ENCODE measurements around the gene SH3PXD2B. TPM values are rescaled to one million over a fixed set of nuclear protein-coding genes. Genes with fewer than 3 reads are reported as not detected.

SH3PXD2B gene
- total RNA-seq, 1 experiment from 2014 or later: 47.7 TPM

DNA sequence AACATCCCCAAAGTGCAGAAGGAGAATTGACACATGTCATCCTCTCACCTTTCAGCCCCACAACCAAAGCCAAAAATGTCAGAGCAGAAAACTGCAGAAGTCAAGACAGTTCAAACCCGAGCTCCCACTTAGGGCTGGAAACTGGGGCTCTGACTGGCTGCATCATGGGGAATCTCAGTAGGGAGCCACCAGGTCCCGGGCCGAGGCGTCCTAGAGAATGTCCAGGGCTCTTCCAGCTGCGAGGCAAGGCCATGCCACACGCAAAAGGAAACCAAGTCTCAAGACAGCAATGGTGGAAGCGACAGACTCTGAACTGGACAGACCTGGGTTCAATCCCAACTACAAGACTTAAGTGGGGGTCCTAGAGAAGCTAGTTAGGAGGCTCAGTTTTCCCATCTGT is 13.8 kb downstream of the SH3PXD2B start:
- Histone ChIP-seq H3K36me3 (replicated peaks; ENCODE audit: control insufficient read depth, insufficient read depth, low read length) (peaks cover 5% of the 10 kb centered on the region), H3K27me3 (ENCODE audit: control insufficient read depth, insufficient read depth, low read length) (no peaks in the 10 kb centered on the region), H3K4me3 (ENCODE audit: insufficient read depth, low read depth, low read length) (no peak overlapping the region)
- no peak for DNase-seq

DNA sequence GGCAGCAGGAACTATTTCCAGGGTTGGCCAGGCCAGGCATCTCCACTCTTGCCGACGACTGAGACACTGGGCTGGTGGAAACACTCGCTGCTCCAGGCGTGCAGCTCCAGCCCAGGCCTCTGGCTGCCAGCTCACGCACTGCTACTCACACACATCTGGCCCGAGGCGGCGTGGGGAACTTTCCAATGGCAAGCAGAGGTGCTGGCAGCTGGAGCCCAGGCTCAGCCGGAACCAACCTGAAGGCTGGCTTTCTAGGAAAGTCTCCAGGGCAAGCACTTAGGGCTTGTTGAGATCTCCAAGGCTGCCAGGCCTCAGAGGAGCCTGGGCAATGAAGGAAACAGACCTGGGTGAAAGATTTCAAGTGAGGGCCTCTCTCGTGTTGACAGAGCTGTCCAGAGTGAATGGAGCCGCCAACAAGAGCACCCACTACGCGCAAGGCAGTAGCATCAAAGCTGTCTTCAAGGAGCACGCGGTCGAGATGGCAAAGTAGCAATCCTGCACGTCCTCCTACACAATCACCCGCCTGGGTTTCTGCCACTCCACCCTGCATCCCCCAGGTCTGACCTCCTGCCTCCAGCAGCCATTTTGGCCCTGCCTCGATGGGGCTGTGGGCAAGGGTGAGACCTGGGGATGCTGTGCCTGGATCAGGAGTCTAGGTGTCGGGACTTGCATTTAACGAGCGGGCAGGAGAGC is 14.4 kb downstream of the SH3PXD2B start:
- Histone ChIP-seq H3K4me3 (ENCODE audit: insufficient read depth, low read depth, low read length) (no peak overlapping the region), H3K27me3 (ENCODE audit: control insufficient read depth, insufficient read depth, low read length) (no peaks in the 10 kb centered on the region), H3K36me3 (replicated peaks; ENCODE audit: control insufficient read depth, insufficient read depth, low read length) (peaks cover 5% of the 10 kb centered on the region)
- DNase-seq: no peak

DNA sequence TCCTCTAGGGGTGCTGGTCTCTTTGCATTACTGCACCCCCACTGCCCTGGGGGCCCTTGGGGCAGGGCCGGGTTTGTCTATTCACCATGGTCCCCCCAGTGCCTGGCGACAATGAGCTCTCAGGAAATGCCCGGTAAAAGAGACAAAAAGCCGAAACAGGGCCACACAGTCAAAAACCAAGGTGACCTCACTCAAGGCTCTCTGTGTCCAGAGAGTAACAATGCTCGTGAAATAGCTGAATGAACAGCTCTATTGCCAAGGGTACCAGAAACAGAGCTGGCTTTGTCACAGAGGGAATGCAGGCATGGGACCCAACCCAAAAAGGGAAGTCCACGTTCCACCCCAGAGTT is 16.0 kb downstream of the SH3PXD2B start:
- no peak overlapping the region for H3K4me3 ChIP-seq (ENCODE audit: insufficient read depth, low read depth, low read length)
- no peaks in the 10 kb centered on the region for H3K27me3 ChIP-seq (ENCODE audit: control insufficient read depth, insufficient read depth, low read length)
- peaks cover 5% of the 10 kb centered on the region for H3K36me3 ChIP-seq (replicated peaks; ENCODE audit: control insufficient read depth, insufficient read depth, low read length)
- DNase-seq: no peak

DNA sequence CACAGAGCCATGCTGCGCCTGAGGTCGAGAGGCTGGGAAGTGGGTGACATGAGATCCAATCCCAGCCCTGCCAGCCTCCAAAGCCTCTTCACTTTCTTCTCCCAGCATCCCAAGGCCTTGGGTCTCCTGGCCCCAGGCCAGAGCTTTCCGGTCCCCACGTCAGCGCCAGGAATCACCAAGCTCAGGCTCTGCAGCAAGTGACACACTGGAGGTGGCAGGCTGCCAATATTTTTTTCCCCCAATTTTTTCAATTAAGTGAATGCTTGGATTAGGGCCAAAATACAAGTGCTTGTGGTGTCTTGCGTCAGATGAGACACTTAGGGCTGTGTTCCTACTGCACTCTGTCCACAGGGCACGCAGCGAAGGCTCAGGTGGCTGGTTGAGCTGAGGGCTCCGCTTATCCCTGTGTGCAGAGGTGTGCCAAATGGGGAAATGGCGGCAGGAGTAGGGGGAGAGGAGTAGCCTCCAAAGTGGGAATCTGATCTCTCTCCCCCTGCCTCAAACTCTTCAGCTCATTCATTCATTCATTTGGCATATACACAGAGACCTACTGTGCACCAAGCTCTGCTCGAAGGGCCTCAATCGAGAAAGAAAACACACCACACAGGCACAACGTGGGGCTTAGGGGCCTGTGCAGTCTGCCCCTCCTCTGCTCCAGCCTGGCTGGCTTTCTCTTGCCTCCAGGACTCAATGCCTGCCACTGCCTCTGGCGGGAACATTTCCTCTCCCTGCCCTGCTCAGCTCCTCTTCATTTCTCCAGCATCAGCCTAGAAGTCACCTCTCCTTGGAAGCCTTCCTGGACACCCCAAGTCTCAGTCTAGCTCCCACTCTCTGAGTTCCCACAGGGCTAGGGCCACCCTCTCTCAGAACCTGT is 16.6 kb downstream of the SH3PXD2B start:
- H3K4me3 ChIP-seq (ENCODE audit: insufficient read depth, low read depth, low read length): no peak overlapping the region
- H3K36me3 ChIP-seq (replicated peaks; ENCODE audit: control insufficient read depth, insufficient read depth, low read length): peaks cover 5% of the 10 kb centered on the region
- H3K27me3 ChIP-seq (ENCODE audit: control insufficient read depth, insufficient read depth, low read length): no peaks in the 10 kb centered on the region
- no peak for DNase-seq

DNA sequence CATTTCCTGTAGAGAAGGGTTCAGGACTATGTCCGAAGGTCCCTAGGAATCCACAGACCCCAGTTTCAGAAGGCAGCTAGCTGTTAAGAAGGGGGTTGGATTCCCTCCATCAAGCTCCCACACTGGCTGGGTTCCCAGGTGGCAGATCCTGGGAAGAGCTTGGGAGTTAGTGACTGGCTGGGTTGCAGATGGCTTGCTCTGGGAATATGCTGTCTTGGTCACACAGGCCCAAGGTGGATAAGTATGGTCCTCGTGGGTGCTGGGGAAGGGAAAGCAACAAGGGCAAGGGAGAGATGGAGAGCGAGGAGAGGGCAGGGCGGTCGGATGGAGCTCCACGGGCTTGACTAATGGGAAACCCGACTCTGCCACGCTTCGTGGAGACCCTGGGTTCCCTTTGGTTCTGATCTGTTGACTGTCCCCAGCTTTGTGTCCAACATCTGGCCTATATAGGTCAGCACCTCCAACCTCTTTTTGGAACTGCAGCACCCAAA is 17.4 kb downstream of the SH3PXD2B start:
- no peak overlapping the region for H3K4me3 ChIP-seq (ENCODE audit: insufficient read depth, low read depth, low read length)
- H3K36me3 ChIP-seq (replicated peaks; ENCODE audit: control insufficient read depth, insufficient read depth, low read length): peaks cover 5% of the 10 kb centered on the region
- DNase-seq: no peak
- H3K27me3 ChIP-seq (ENCODE audit: control insufficient read depth, insufficient read depth, low read length): no peaks in the 10 kb centered on the region

DNA sequence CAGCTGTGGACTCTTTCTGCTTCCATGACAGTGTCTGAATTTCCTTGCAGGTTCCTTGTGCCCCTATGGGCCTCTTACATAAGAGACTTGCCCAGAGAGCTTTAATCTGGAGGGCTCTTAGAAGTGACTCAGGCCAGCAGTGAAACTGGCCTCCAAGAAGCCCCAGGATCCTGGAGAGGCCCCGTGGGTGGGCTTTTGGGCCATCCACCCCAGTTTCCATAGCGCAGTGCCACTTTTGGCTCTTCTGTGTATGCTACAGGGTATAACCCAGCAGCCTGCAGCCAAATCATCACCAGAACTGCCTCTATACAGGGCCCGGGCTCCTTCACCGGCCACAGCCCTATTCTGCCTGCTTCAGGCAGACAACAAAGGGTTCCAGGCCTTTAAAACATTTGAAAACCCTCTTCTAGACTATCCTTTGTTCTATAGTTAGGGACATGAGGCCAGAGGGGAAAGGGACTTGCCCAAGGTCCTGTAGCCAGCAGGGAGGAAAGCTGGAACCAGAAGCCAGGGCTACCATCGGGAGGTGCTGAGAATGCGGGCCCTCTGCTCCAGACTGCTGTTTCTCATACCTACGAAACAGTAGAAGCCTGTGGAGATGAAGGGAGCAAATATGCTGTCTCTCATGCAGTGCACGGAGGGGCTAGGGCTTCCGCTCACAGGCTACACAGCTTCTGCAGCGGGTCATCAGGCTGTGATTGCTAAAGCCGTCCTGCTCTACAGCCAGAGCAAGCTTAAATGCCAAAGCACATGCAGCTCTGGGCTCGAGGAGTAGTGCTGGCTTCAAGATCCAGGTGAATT is 18.0 kb downstream of the SH3PXD2B start:
- H3K36me3 ChIP-seq (replicated peaks; ENCODE audit: control insufficient read depth, insufficient read depth, low read length): peaks cover 5% of the 10 kb centered on the region
- DNase-seq: no peak
- H3K4me3 ChIP-seq (ENCODE audit: insufficient read depth, low read depth, low read length): no peak overlapping the region
- H3K27me3 ChIP-seq (ENCODE audit: control insufficient read depth, insufficient read depth, low read length): no peaks in the 10 kb centered on the region

DNA sequence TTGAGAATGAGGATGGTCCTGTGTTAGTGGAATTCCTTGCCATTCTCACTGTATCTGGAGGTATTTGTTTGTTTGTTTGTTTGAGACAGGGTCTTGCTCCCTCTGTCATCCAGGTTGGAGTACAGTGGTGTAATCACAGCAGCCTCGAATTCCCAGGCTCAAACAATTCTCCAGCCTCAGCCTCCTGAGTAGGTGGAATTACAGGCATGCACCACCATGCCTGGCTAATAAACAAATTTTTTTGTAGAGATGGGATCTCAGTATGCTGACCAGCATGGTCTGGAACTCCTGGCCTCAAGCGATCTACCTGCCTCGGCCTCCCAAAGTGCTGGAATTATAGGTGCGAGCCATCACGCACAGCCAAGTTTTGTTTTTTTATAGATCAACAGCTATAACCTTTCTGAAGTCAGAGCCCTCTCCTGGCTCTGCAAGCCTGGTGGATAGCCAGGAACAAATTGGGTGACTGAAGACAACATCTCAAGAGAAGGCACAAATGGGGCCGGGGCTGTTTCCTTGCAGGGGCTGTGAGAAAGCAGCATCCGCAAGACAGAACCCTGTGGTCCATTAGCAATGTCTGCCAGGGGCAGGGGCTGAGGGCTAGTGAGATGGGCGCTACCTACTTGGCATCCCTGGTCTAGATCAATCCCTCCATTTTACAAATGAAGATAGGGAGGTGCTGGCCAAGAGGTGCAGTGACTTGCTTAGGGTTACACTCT is 18.8 kb downstream of the SH3PXD2B start:
- H3K4me3 ChIP-seq (ENCODE audit: insufficient read depth, low read depth, low read length): no peak overlapping the region
- peaks cover 5% of the 10 kb centered on the region for H3K36me3 ChIP-seq (replicated peaks; ENCODE audit: control insufficient read depth, insufficient read depth, low read length)
- no peaks in the 10 kb centered on the region for H3K27me3 ChIP-seq (ENCODE audit: control insufficient read depth, insufficient read depth, low read length)
- DNase-seq: no peak

DNA sequence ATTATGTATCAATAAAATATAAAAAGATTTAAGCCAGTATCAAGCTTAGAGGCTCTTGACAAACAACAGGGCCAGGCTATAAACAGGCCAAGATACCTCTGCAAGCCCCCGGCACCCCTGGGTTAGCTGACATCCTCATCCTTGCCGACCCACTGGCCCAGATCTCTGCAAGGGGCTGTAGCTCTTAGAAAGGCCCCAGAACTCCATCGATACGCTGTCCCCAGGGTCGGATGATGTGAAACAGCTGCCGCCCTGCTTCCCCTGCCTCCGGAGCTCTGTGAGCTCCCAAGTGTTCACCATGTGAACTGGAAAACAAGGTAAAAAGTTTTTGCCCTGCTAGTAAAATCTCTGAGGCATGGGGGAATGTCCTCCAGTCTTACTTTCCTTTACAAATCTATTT is 20.1 kb downstream of the SH3PXD2B start:
- Histone ChIP-seq H3K27me3 (ENCODE audit: control insufficient read depth, insufficient read depth, low read length) (no peaks in the 10 kb centered on the region), H3K4me3 (ENCODE audit: insufficient read depth, low read depth, low read length) (no peak overlapping the region), H3K36me3 (replicated peaks; ENCODE audit: control insufficient read depth, insufficient read depth, low read length) (peaks cover 5% of the 10 kb centered on the region)
- no peak for DNase-seq

DNA sequence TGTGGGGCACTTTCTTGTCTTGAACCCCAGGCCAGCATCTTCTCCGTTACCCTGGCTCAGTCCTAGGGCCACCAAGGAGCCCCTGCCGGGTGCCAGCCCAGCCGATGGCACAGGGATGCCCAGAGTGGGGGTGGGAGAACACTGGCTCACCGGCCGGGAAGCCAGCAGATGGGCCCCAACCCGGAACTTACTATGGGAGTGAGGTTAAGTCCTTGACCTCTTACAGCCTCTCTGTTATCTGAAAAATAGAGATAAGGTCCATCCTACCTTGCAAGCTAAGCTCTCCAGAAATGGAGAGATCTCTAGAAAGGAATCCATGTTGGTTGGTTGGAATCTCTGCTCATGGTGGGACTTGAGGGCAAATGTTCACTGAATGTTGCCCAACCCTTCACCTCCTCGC is 20.8 kb downstream of the SH3PXD2B start:
- Histone ChIP-seq H3K36me3 (replicated peaks; ENCODE audit: control insufficient read depth, insufficient read depth, low read length) (peaks cover 5% of the 10 kb centered on the region), H3K4me3 (ENCODE audit: insufficient read depth, low read depth, low read length) (no peak overlapping the region), H3K27me3 (ENCODE audit: control insufficient read depth, insufficient read depth, low read length) (no peaks in the 10 kb centered on the region)
- DNase-seq: no peak

DNA sequence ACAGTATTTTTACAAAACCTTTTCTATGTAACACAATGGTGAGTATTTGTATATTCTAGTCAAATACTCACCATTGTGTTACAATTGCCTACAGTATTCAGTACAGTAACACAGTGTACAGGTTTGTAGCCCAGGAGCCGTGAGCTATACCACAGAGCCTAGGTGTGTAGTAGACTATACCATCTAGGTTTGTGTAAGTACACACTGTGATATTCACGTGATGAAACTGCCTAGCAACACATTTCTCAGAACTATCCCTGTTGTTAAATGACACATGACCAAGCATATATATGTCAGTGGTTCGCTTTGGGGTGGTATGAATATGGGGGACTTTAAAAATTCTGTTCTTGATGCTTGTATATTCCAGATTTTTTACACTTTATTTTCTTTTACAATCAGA is 21.3 kb downstream of the SH3PXD2B start:
- peaks cover 5% of the 10 kb centered on the region for H3K36me3 ChIP-seq (replicated peaks; ENCODE audit: control insufficient read depth, insufficient read depth, low read length)
- no peak overlapping the region for H3K4me3 ChIP-seq (ENCODE audit: insufficient read depth, low read depth, low read length)
- no peaks in the 10 kb centered on the region for H3K27me3 ChIP-seq (ENCODE audit: control insufficient read depth, insufficient read depth, low read length)
- no peak for DNase-seq

DNA sequence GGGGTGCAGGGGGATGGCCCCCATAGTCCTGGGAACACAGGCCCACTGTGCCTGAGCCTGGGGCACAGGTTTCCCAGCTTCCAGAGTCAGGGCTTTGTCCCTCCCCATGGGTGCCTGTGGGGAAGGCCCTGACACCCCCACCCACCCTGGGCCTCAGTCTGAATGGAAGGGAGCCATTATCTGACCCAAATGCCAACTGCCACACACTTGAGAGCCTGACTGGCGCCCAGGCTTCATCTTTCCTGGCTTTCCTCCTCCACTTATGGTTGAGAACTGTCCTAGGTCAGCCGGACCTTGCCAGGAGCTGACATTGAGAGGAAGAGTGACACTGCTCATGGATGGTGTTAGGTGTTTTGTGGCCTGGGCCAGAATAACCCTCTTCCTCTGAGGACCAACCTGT is 24.0 kb downstream of the SH3PXD2B start:
- DNase-seq: no peak
- no peak overlapping the region for H3K4me3 ChIP-seq (ENCODE audit: insufficient read depth, low read depth, low read length)
- no peaks in the 10 kb centered on the region; the same call in none of the 2 replicates for H3K36me3 ChIP-seq (replicated peaks; ENCODE audit: control insufficient read depth, insufficient read depth, low read length)

DNA sequence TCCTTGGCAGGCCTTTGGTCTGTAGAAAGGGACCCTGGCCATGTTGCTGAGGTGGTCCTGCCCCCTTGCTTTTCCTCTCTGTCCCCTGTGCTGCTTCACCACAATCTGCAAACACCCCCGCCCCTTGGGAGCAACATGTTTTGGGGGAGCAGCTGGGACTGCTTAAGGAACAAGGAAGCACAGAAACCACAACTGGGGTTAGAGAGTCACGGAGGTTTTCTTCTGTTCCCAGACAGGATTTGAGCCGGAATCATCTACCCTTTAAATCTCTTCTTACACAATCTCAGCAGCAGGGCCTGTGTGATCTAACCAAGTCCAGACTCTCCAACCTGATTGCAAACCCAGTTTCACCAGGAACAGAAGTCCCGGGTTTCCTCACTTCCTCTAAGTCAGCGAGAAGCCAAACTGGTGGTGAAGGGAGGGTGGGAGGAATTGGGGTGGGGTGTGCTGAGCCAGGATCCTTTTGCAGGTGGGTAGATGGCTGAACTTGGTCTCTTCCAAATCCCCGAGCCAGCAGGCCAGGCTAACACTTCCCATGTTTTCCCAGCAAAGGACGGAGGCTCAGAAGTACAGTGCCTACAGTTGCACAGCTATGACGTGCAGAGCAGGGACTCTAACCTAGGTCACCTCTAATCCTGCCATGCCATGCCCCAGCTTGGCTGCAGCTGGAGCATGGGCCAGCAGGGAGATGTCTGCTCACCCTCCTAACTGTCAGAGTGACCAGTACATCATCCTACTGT is 25.0 kb downstream of the SH3PXD2B start:
- DNase-seq: no peak
- H3K27me3 ChIP-seq (ENCODE audit: control insufficient read depth, insufficient read depth, low read length): no peaks in the 10 kb centered on the region
- no peaks in the 10 kb centered on the region; the same call in none of the 2 replicates for H3K36me3 ChIP-seq (replicated peaks; ENCODE audit: control insufficient read depth, insufficient read depth, low read length)
- H3K4me3 ChIP-seq (ENCODE audit: insufficient read depth, low read depth, low read length): no peak overlapping the region

More for the DNA sequence above, 24.0 kb downstream of the SH3PXD2B start:
- no peaks in the 10 kb centered on the region for H3K27me3 ChIP-seq (ENCODE audit: control insufficient read depth, insufficient read depth, low read length)

DNA sequence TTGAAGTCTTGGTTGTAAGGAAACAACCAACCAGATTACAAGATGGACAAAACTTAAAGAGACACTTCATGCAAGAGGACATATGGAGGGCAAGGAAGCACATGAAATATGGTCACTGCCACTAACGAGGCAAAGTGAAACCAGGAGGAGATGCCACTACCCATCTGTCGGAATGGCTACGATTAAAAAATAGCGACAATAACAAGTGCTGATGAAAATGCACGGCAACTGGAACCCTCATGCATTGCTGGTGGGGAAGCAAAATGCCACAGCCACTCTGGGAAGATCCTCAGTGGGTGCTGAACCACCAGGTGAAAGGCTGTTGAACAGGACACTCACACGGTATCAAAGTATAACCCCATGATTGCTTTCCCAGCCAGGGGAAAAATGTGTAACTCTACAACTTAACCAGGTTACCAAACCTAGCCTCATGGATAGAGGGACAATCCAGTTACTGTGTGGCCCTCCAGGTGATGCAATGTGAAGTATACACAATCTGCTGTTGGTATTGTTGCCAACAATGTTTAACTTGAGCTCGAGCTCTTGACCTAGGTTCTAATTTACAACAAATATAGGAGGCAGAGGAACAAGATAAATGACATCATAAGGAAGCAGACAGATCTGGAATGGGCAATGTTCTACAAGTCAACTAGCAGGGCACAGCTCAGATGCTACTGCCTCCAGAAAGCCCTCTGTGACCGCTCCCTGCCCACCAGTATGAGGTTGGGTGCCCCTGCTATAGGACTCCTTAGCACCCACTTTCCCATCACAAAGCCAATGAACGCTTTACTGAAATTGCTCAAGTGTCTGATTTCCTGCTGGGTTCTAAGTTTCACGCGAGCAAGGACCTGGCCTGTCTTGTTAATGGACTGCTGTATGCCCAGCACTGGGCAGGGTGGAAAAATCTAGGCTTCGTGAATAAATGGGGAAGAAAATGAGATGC is 25.8 kb downstream of the SH3PXD2B start:
- Histone ChIP-seq H3K4me3 (ENCODE audit: insufficient read depth, low read depth, low read length) (no peak overlapping the region), H3K27me3 (ENCODE audit: control insufficient read depth, insufficient read depth, low read length) (no peaks in the 10 kb centered on the region), H3K36me3 (replicated peaks; ENCODE audit: control insufficient read depth, insufficient read depth, low read length) (no peaks in the 10 kb centered on the region; the same call in none of the 2 replicates)
- DNase-seq: no peak
